BE2C (cell line): ENCODE results near the gene INPP5A.

Experiments used
- DNase-seq: peaks from one replicate; pipeline ENCODE4 v3.0.0-alpha.2; 2020
- H3K27me3 ChIP-seq: fragments of 250-450 bp; sonication (Bioruptor Pico); 2 replicates; pipeline ENCODE4 v1.5.1; 2020; ENCODE audit warnings: mild to moderate bottlenecking
- H3K36me3 ChIP-seq: fragments of 250-450 bp; sonication (Bioruptor Pico); 2 replicates; pipeline ENCODE4 v1.5.1; 2020; ENCODE audit warnings: mild to moderate bottlenecking
- H3K4me1 ChIP-seq: fragments of 250-450 bp; sonication (Bioruptor Pico); 2 replicates; pipeline ENCODE4 v1.5.1; 2020
- H3K4me3 ChIP-seq: 2 replicates; pipeline ENCODE4 v1.5.1; 2011; ENCODE audit warnings: low read depth, low read length
- H3K9me3 ChIP-seq: fragments of 250-450 bp; sonication (Bioruptor Pico); 2 replicates; pipeline ENCODE4 v1.5.1; 2020
- CTCF ChIP-seq: IDR thresholded peaks from 2 replicates; pipeline ENCODE4 v1.5.1; 2012; ENCODE audit warnings: mild to moderate bottlenecking, low read depth, low read length

Gene INPP5A

GRCh38 chr10:132601567-132601966 lies 64.0 kb downstream of the INPP5A start:
- DNase-seq, result no peak
- Histone ChIP-seq H3K36me3 (no peaks in the 10 kb centered on the region), H3K27me3 (no peaks in the 10 kb centered on the region), H3K9me3 (no peaks in the 10 kb centered on the region), H3K4me3 (no peak overlapping the region), H3K4me1 (0 out of 2 replicates have a peak, but pooled peaks cover 3% of the 10 kb centered on the region)
- TF ChIP-seq CTCF, result no peak

GRCh38 chr10:132602614-132603013 lies 65.0 kb downstream of the INPP5A start:
- no peak for DNase-seq
- H3K9me3 ChIP-seq, result no peaks in the 10 kb centered on the region
- no peak overlapping the region for H3K4me3 ChIP-seq
- TF ChIP-seq CTCF, result no peak
- no peaks in the 10 kb centered on the region for H3K27me3 ChIP-seq
- H3K4me1 ChIP-seq, result 0 out of 2 replicates have a peak, but pooled peaks cover 3% of the 10 kb centered on the region
- no peaks in the 10 kb centered on the region for H3K36me3 ChIP-seq

GRCh38 chr10:132603851-132604533 lies 66.4 kb downstream of the INPP5A start:
- Histone ChIP-seq H3K27me3 (no peaks in the 10 kb centered on the region), H3K36me3 (no peaks in the 10 kb centered on the region), H3K4me1 (no peaks in the 10 kb centered on the region), H3K4me3 (no peak overlapping the region), H3K9me3 (no peaks in the 10 kb centered on the region)
- no peak for TF ChIP-seq CTCF
- DNase-seq, result no peak

- Histone ChIP-seq H3K4me3 (no peak overlapping the region), H3K36me3 (no peaks in the 10 kb centered on the region), H3K9me3 (no peaks in the 10 kb centered on the region), H3K4me1 (no peaks in the 10 kb centered on the region), H3K27me3 (no peaks in the 10 kb centered on the region)
- no peak for TF ChIP-seq CTCF
- no peak for DNase-seq
These were observed 67.1 kb downstream of the INPP5A start for GRCh38 chr10:132604686-132605085.

GRCh38 chr10:132605390-132605789 lies 67.8 kb downstream of the INPP5A start:
- H3K36me3 ChIP-seq, result no peaks in the 10 kb centered on the region
- no peaks in the 10 kb centered on the region for H3K27me3 ChIP-seq
- H3K4me3 ChIP-seq, result no peak overlapping the region
- TF ChIP-seq CTCF, result no peak
- H3K9me3 ChIP-seq, result no peaks in the 10 kb centered on the region
- DNase-seq, result no peak
- no peaks in the 10 kb centered on the region for H3K4me1 ChIP-seq

- H3K4me3 ChIP-seq, result no peak overlapping the region
These were observed 68.5 kb downstream of the INPP5A start for GRCh38 chr10:132606031-132606491.

More at GRCh38 chr10:132606031-132606491, 68.5 kb downstream of the INPP5A start:
- Histone ChIP-seq H3K9me3 (no peaks in the 10 kb centered on the region), H3K4me1 (no peaks in the 10 kb centered on the region), H3K36me3 (no peaks in the 10 kb centered on the region), H3K27me3 (no peaks in the 10 kb centered on the region)
- DNase-seq, result no peak
- TF ChIP-seq CTCF, result no peak
